H1 (cell line): Measurements from ENCODE around the gene PAPSS2. TPM values are rescaled to one million over a fixed set of nuclear protein-coding genes. Genes with fewer than 3 reads are reported as not detected.
A peak's percentile ranks its signal among the peaks of the same experiment; 100 is the strongest.

Experiments
- JUN ChIP-seq: IDR thresholded peaks from 2 replicates; pipeline ENCODE4 v1.6.1; 2011; ENCODE audit warnings: low read depth, mild to moderate bottlenecking, improper control_type of control experiment, low read length
- SIN3A ChIP-seq, 2 experiments: IDR thresholded peaks in 1 of 2; conservative IDR thresholded peaks in 1 of 2; 2 replicates each; pipeline ENCODE4 v1.6.1; 2011 to 2012; ENCODE audit warnings: low read length in 2 of 2, improper control_type of control experiment in 1 of 2, low read depth in 1 of 2, mild to moderate bottlenecking in 1 of 2
- TEAD4 ChIP-seq: IDR thresholded peaks from 2 replicates; pipeline ENCODE4 v1.6.1; 2012; ENCODE audit warnings: low read depth, low read length, inconsistent platforms, mixed read lengths
- polyA plus RNA-seq, 7 experiments: library from polyadenylated mRNA; depleted of rRNA in 3 of 7; stranded (reverse) in 5 of 7; unstranded in 2 of 7; fragments of >200 nt in 5 of 7; fragments of 200-250 nt in 2 of 7; gene quantifications; 1 replicate in 5 of 7; 2 replicates in 1 of 7; 4 replicates in 1 of 7; pipeline versions ENCODE4 v1.2.1 to v1.2.3, GENCODE V29; 2011 to 2013; ENCODE audit warnings: missing spikeins in 2 of 7, mixed read lengths in 2 of 7
- total RNA-seq: library from RNA; stranded (reverse); fragmentation: NEBNext Ultra II Directional; extraction: Animal tissue kit (Norgen Biotek cat#: 25700); gene quantifications from 2 replicates; pipeline ENCODE4 v1.2.1, GENCODE V29; 2021
- TF ChIP-seq, protein P1 (sequence below): IDR thresholded peaks from 2 replicates; pipeline ENCODE4 v1.6.1; 2012; ENCODE audit warnings: low read length, inconsistent platforms

PAPSS2 gene
- total and polyA plus RNA-seq, 2 of the 8 experiments (the other 6 are each of a cell fraction or from before 2014, with no cell fraction given) = 7.6 to 20.2 TPM

DNA sequence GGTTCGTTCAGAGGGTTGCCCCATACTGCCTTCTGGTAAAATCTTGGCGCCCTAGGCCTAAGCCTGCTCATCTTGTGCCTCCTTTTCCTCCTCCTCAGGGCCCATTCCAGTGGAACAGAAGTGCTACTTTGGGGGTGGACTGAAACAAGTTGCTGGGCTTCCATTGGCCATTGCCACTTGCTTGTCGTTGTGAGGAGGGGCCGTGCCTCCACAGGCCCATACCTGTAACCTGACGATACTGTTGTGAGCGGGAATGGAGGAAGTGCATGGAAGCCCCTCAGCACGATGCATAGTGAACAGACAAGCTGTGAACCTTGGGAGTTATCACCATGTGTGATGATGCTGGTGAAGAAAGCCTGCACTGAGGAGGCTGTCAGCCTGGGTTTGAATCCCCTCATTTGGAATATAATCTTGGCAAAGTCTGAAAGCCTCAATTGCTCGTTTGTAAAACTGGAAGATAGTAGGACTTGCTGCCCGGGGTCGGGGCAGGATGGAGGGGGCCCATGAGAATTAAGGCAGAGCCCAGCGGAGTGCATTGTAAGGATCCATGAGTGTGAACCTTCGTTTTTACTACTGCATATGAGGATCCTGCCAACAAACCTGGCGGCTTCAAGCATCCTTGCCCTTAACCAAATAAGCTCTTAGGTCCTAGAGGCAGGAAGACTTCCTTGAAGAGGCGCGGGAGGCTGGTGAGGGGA is 671 bp upstream of the PAPSS2 start (continued):
- 0 out of 4 replicates have a peak, but pooled peaks of 1 of the 2 experiments have one; percentile 32 for TF ChIP-seq SIN3A (conservative IDR thresholded peaks at IDR 0.05 in 1 of 2, IDR thresholded peaks at IDR 0.05 in 1 of 2; ENCODE audit: low read depth in 1 of 2, low read length in 2 of 2)
- TF ChIP-seq, protein P1, sequence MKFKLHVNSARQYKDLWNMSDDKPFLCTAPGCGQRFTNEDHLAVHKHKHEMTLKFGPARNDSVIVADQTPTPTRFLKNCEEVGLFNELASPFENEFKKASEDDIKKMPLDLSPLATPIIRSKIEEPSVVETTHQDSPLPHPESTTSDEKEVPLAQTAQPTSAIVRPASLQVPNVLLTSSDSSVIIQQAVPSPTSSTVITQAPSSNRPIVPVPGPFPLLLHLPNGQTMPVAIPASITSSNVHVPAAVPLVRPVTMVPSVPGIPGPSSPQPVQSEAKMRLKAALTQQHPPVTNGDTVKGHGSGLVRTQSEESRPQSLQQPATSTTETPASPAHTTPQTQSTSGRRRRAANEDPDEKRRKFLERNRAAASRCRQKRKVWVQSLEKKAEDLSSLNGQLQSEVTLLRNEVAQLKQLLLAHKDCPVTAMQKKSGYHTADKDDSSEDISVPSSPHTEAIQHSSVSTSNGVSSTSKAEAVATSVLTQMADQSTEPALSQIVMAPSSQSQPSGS = no peak
- no peak for TF ChIP-seq JUN
- TF ChIP-seq TEAD4 = 0 out of 2 replicates have a peak, but pooled peaks have one; percentile 18
